ENCODE data around the gene RGS2. TPM values are rescaled to one million over a fixed set of nuclear protein-coding genes. Genes with fewer than 3 reads are reported as not detected.

RGS2 gene
- polyA plus RNA-seq, 1 donor = 116 TPM

- Histone ChIP-seq H3K27ac (ENCODE audit: low read length) (no peak overlapping the region), H3K9me3 (ENCODE audit: control insufficient read depth, low read depth, low read length) (no peaks in the 10 kb centered on the region), H3K4me1 (ENCODE audit: control insufficient read depth, insufficient read depth, low read length) (no peaks in the 10 kb centered on the region), H3K4me3 (ENCODE audit: low read length) (no peak overlapping the region), H3K27me3 (ENCODE audit: control insufficient read depth, insufficient read depth, low read length) (no peaks in the 10 kb centered on the region), H3K36me3 (ENCODE audit: control insufficient read depth, insufficient read depth, low read length) (no peaks in the 10 kb centered on the region)
- no peak for DNase-seq
- WGBS (ENCODE audit: insufficient coverage, low lambda C conversion rate) = 0% methylated on average over 1 of the region's 1 CpG
These were observed 43.4 kb downstream of the RGS2 start for GRCh38 chr1:192852001-192852947.

- Histone ChIP-seq H3K36me3 (ENCODE audit: control insufficient read depth, insufficient read depth, low read length) (no peaks in the 10 kb centered on the region), H3K27ac (ENCODE audit: low read length) (no peak overlapping the region), H3K4me3 (ENCODE audit: low read length) (no peak overlapping the region), H3K9me3 (ENCODE audit: control insufficient read depth, low read depth, low read length) (no peaks in the 10 kb centered on the region), H3K4me1 (ENCODE audit: control insufficient read depth, insufficient read depth, low read length) (no peaks in the 10 kb centered on the region), H3K27me3 (ENCODE audit: control insufficient read depth, insufficient read depth, low read length) (no peaks in the 10 kb centered on the region)
- 100% methylated on average over 1 of the region's 1 CpG for WGBS (ENCODE audit: insufficient coverage, low lambda C conversion rate)
- DNase-seq = no peak
These were observed 49.6 kb downstream of the RGS2 start for GRCh38 chr1:192858456-192858855.

- no peak for DNase-seq
- no peaks in the 10 kb centered on the region for H3K36me3 ChIP-seq (ENCODE audit: control insufficient read depth, insufficient read depth, low read length)
- no peak overlapping the region for H3K4me3 ChIP-seq (ENCODE audit: low read length)
- H3K4me1 ChIP-seq (ENCODE audit: control insufficient read depth, insufficient read depth, low read length) = no peaks in the 10 kb centered on the region
- H3K9me3 ChIP-seq (ENCODE audit: control insufficient read depth, low read depth, low read length) = peaks cover 3% of the 10 kb centered on the region
- no peak overlapping the region for H3K27ac ChIP-seq (ENCODE audit: low read length)
- H3K27me3 ChIP-seq (ENCODE audit: control insufficient read depth, insufficient read depth, low read length) = no peaks in the 10 kb centered on the region
These were observed 51.0 kb downstream of the RGS2 start for GRCh38 chr1:192859808-192860207.

- H3K27ac ChIP-seq (ENCODE audit: low read length) = no peak overlapping the region
- WGBS (ENCODE audit: insufficient coverage, low lambda C conversion rate) = no CpG with 5 or more reads among the region's 5 CpGs
These were observed 51.8 kb downstream of the RGS2 start for GRCh38 chr1:192860478-192861185.

GRCh38 chr1:192861860-192862259 is 53.0 kb downstream of the RGS2 start:
- Histone ChIP-seq H3K27ac (ENCODE audit: low read length) (no peak overlapping the region), H3K27me3 (ENCODE audit: control insufficient read depth, insufficient read depth, low read length) (no peaks in the 10 kb centered on the region), H3K36me3 (ENCODE audit: control insufficient read depth, insufficient read depth, low read length) (no peaks in the 10 kb centered on the region), H3K9me3 (ENCODE audit: control insufficient read depth, low read depth, low read length) (peaks cover 3% of the 10 kb centered on the region), H3K4me3 (ENCODE audit: low read length) (no peak overlapping the region), H3K4me1 (ENCODE audit: control insufficient read depth, insufficient read depth, low read length) (no peaks in the 10 kb centered on the region)
- WGBS (ENCODE audit: insufficient coverage, low lambda C conversion rate) = no CpG with 5 or more reads among the region's 4 CpGs
- no peak for DNase-seq

More at GRCh38 chr1:192860478-192861185, 51.8 kb downstream of the RGS2 start:
- H3K4me1 ChIP-seq (ENCODE audit: control insufficient read depth, insufficient read depth, low read length) = no peaks in the 10 kb centered on the region
- DNase-seq = no peak
- no peaks in the 10 kb centered on the region for H3K36me3 ChIP-seq (ENCODE audit: control insufficient read depth, insufficient read depth, low read length)
- peaks cover 3% of the 10 kb centered on the region for H3K9me3 ChIP-seq (ENCODE audit: control insufficient read depth, low read depth, low read length)
- H3K27me3 ChIP-seq (ENCODE audit: control insufficient read depth, insufficient read depth, low read length) = no peaks in the 10 kb centered on the region
- no peak overlapping the region for H3K4me3 ChIP-seq (ENCODE audit: low read length)

Other genes with a start within 250 kb of the RGS2 start
- gene RGS1, start 233.3 kb upstream of the RGS2 start, polyA plus RNA-seq = 75.0 TPM
- 2.3 TPM for gene RGS13, start 172.9 kb upstream of the RGS2 start, polyA plus RNA-seq